ENCODE results near the gene CEP131. TPM values are rescaled to one million over a fixed set of nuclear protein-coding genes. Genes with fewer than 3 reads are reported as not detected.

Gene CEP131
- total RNA-seq, 1 donor from 2014 or later, result 12.2 TPM

DNA sequence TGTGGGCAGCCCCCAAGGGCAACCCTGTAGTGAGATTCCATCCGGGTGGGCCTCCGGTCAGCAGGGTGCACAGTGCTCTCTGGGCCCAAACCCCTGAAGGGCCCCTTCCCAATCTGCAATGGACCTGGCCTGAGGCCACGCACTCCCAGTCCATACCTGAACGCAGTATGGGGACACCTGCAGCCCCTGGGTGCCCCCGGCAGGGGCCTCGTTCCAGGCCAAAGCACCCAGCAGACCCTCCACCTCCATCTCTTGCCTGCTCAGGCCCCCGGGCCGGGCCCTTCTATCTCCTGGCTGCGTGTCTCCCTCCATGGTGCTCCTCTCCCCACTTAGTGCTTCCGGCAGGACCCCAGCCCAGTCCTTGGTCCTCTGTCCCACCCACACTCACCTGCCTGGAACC lies 39.4 kb downstream of the CEP131 start:
- no peak for DNase-seq (ENCODE audit: extremely low spot score, unreplicated experiment)
- Mint-ChIP-seq H3K27me3 (ENCODE audit: unreplicated experiment) (no peaks in the 10 kb centered on the region), H3K4me1 (ENCODE audit: unreplicated experiment) (no peaks in the 10 kb centered on the region), H3K36me3 (ENCODE audit: unreplicated experiment) (no peaks in the 10 kb centered on the region), H3K9me3 (ENCODE audit: unreplicated experiment) (no peaks in the 10 kb centered on the region), H3K27ac (ENCODE audit: unreplicated experiment) (no peak overlapping the region), H3K4me3 (ENCODE audit: unreplicated experiment) (no peak overlapping the region)
- TF ChIP-seq, protein P1, sequence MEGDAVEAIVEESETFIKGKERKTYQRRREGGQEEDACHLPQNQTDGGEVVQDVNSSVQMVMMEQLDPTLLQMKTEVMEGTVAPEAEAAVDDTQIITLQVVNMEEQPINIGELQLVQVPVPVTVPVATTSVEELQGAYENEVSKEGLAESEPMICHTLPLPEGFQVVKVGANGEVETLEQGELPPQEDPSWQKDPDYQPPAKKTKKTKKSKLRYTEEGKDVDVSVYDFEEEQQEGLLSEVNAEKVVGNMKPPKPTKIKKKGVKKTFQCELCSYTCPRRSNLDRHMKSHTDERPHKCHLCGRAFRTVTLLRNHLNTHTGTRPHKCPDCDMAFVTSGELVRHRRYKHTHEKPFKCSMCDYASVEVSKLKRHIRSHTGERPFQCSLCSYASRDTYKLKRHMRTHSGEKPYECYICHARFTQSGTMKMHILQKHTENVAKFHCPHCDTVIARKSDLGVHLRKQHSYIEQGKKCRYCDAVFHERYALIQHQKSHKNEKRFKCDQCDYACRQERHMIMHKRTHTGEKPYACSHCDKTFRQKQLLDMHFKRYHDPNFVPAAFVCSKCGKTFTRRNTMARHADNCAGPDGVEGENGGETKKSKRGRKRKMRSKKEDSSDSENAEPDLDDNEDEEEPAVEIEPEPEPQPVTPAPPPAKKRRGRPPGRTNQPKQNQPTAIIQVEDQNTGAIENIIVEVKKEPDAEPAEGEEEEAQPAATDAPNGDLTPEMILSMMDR (IDR thresholded peaks at IDR 0.05), result no peak

GRCh38 chr17:81182596-81182995 lies 40.2 kb downstream of the CEP131 start:
- Mint-ChIP-seq H3K9me3 (ENCODE audit: unreplicated experiment) (no peaks in the 10 kb centered on the region), H3K4me1 (ENCODE audit: unreplicated experiment) (no peaks in the 10 kb centered on the region), H3K4me3 (ENCODE audit: unreplicated experiment) (no peak overlapping the region), H3K36me3 (ENCODE audit: unreplicated experiment) (no peaks in the 10 kb centered on the region), H3K27ac (ENCODE audit: unreplicated experiment) (no peak overlapping the region), H3K27me3 (ENCODE audit: unreplicated experiment) (no peaks in the 10 kb centered on the region)
- no peak for DNase-seq (ENCODE audit: extremely low spot score, unreplicated experiment)
- TF ChIP-seq, protein P1 (IDR thresholded peaks at IDR 0.05), result no peak

DNA sequence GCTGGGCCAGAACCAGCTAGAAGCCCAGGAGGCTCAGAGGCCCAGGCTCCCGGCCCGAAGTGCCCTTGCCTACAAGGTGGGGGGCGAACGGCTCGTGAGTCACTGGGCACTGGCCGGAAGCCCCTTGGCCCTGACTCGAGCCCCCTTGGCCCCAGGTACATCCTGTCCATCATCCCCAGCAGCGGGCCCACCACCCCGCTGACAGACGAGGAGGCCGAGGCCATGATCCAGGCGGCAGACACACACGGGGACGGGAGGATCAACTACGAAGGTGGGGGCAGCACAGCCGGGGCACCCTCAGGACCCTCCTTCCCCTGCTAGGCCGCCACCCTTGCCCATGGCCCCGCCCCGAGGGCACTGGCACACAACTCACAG lies 41.0 kb downstream of the CEP131 start:
- no peaks in the 10 kb centered on the region for H3K9me3 Mint-ChIP-seq (ENCODE audit: unreplicated experiment)

DNA sequence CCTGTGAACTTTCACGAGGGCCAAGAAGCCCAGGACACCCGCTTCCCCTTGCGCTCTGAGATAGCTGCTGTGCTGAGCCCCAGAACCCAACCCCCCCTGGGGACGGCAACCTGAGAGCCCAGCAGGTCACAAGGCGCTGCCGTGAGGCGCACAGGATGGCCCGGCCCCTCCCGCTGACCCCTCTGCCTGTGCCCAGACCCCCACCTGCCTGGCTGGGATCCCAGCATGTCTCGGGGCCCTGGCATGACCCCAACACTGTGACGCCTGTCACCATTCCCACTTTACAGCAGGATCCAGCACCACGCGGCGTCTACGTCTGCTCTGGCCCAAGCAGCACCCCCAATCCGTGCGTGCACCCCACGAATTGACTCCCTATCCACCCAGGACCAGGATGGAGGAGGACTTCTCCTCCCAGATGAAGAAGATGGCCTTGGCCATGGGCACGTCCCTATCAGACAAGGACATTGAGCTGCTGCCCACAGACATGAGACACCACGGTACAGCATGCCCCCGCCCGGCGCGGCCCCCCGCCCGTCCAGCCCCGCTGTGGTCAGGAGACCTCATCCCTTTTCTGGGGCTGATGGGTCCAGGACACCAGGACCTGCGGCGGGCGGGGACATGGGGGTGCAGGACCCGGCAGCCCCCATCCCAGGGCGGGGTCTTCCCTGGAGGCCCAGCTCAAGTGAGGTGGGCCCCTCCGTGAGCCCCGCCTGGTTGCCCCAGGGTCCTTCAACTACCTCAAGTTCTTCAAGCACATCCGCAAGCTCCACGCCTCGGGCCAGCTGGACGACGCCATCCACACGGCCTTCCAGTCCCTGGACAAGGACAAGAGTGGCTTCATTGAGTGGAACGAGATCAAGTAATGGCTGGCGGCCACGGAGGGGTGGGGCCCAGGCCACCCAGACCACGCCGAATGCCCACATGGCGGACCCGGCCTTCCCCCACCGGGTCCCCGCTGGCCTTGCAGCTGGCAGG lies 41.6 kb downstream of the CEP131 start:
- Mint-ChIP-seq H3K4me1 (ENCODE audit: unreplicated experiment) (no peaks in the 10 kb centered on the region), H3K27ac (ENCODE audit: unreplicated experiment) (no peak overlapping the region), H3K36me3 (ENCODE audit: unreplicated experiment) (no peaks in the 10 kb centered on the region), H3K4me3 (ENCODE audit: unreplicated experiment) (no peak overlapping the region), H3K9me3 (ENCODE audit: unreplicated experiment) (no peaks in the 10 kb centered on the region), H3K27me3 (ENCODE audit: unreplicated experiment) (no peaks in the 10 kb centered on the region)
- DNase-seq (ENCODE audit: extremely low spot score, unreplicated experiment), result no peak
- TF ChIP-seq, protein P1 (IDR thresholded peaks at IDR 0.05), result no peak

More for the DNA sequence above, 41.0 kb downstream of the CEP131 start:
- no peaks in the 10 kb centered on the region for H3K27me3 Mint-ChIP-seq (ENCODE audit: unreplicated experiment)
- H3K4me3 Mint-ChIP-seq (ENCODE audit: unreplicated experiment), result no peak overlapping the region
- no peak overlapping the region for H3K27ac Mint-ChIP-seq (ENCODE audit: unreplicated experiment)
- no peak for DNase-seq (ENCODE audit: extremely low spot score, unreplicated experiment)
- H3K4me1 Mint-ChIP-seq (ENCODE audit: unreplicated experiment), result no peaks in the 10 kb centered on the region
- H3K36me3 Mint-ChIP-seq (ENCODE audit: unreplicated experiment), result no peaks in the 10 kb centered on the region
- TF ChIP-seq, protein P1 (IDR thresholded peaks at IDR 0.05), result no peak

- Mint-ChIP-seq H3K27ac (ENCODE audit: unreplicated experiment) (no peak overlapping the region), H3K27me3 (ENCODE audit: unreplicated experiment) (no peaks in the 10 kb centered on the region), H3K36me3 (ENCODE audit: unreplicated experiment) (peaks cover 7% of the 10 kb centered on the region), H3K4me3 (ENCODE audit: unreplicated experiment) (no peak overlapping the region), H3K9me3 (ENCODE audit: unreplicated experiment) (peaks cover 10% of the 10 kb centered on the region), H3K4me1 (ENCODE audit: unreplicated experiment) (no peaks in the 10 kb centered on the region)
- no peak for DNase-seq (ENCODE audit: extremely low spot score, unreplicated experiment)
- TF ChIP-seq, protein P1 (IDR thresholded peaks at IDR 0.05), result no peak
These were observed 42.9 kb downstream of the CEP131 start for GRCh38 chr17:81179861-81180260.

Data from osteocyte (in vitro differentiated cells).